NCI-H128 (cell line): ENCODE results near the gene INPP5K.
A peak's percentile ranks its signal among the peaks of the same experiment; 100 is the strongest.
"Not testable (repeated sequence)": the region's sequence is repeated elsewhere in the genome, so short reads cannot be mapped to it uniquely, and the experiment has no call there.

ENCODE experiments used
- DNase-seq: peaks from one replicate; lab custom pipeline; 2025; ENCODE audit not compliant: unreplicated experiment; lab: John Stamatoyannopoulos, UW

Gene INPP5K

GRCh38 chr17:1467898-1468492 is 48.4 kb downstream of the INPP5K start:
- no peak for DNase-seq

DNA sequence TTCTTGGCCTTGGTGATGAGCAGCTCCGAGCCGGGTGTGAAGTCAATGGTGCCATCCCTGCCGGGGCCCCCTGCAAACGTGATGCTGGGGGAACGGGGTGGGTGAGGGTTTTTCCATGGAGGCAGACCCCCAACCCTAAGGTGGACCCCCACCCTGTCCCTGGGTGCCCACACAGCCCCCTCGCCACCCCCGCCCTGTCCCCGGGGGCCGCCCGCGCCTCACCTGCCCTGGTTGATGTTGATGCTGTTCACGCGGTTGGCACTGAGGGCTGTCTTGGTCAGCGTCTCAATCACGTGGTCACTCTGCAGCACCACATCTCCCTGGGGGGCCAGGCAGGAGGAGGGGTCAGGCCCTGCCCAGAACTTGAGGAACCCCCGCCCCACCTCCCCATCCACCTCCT is 49.2 kb downstream of the INPP5K start:
- no peak for DNase-seq

- no peak for DNase-seq
Observed at GRCh38 chr17:1464186-1464585, 52.2 kb downstream of the INPP5K start.

- no peak for DNase-seq
Observed at GRCh38 chr17:1462164-1463112, 54.0 kb downstream of the INPP5K start.

GRCh38 chr17:1461198-1461944 is 55.0 kb downstream of the INPP5K start:
- DNase-seq: no peak

DNA sequence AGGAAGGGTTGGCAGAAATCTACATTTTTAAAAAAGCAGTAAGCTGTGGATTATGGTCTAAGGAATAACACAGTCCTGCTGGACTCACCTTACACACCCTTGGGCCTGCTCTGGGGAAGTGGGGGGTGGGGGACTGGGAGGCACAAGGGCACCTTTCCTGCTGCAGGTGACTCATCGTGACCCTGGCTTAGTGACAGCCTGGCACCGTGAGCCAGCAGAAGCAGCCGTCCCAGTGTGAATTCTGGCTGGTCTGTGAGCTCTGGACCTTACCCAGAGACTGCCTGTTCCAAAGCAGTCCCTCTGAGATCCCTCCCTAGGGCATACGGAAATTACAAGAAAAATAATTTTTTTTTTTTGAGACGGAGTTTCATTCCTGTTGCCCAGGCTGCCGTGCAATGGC is 56.2 kb downstream of the INPP5K start:
- no peak for DNase-seq

GRCh38 chr17:1455797-1456599 is 60.4 kb downstream of the INPP5K start, which contains the start of gene CRK:
CRK (minus strand) TSS chr17:1456232; CDS start chr17:1456117, 115 bp downstream.
- peak; percentile 75 for DNase-seq

DNA sequence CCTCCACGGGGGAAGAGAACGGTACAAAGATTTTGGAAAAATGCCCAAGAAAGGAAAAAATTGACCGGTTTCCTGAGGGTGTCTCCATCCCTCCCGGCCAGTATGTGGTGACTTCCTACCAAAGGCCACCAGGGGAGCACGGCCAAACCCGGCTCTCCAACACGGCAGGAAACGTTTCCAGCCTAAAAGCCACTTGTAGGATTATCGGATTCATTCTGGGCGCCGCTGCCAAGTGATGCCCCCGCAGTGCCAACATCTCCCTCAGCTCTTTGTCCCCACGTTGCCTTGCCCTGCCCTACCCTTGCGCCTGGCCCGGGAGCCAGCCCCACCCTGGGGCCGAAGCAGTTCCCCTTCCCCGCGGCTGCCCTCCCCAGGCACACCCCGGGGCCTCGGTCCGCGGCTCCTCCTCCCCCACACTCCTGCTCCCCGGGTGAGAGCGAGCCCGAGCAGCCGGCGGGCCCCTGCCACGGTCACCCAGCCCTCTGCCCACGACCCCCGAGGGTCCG is 61.1 kb downstream of the INPP5K start:
- DNase-seq: no peak

- DNase-seq: no peak
Observed at GRCh38 chr17:1454541-1454940, 61.9 kb downstream of the INPP5K start.

GRCh38 chr17:1453694-1454093 is 62.7 kb downstream of the INPP5K start:
- not testable (repeated sequence) for DNase-seq

DNA sequence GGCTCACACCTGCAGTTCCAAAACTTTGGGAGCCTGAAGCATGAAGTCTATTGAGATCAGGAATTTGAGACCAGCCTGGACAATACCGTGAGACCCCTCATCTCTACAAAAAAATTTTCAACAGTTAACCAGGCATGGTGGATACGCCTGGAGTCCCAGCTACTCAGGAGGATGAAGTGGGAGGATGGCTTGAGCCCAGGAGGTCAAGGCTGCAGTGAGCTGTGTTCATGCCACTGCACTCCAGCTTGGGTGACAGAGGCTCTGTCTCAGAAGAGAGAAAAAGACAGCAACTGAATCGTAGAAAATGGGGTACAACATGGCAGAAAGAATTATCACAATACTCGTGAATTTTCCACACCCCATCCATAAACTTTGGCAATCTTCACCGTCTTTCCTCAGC is 63.6 kb downstream of the INPP5K start:
- DNase-seq: no peak

DNA sequence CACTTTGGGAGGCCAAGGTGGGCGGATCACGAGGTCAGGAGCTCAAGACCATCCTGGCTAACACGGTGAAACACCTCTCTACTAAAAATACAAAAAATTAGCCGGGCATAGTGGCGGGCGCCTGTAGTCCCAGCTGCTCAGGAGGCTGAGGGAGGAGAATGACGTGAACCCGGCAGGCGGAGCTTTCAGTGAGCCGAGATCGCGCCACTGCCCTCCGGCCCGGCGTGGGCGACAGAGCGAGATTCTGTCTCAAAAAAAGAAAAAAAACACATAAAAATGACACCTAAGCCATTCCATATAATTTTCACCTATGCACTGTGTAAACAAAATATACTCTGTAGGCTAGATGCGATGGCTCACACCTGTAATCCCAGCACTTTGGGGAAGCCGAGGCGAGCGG is 66.2 kb downstream of the INPP5K start:
- not testable (repeated sequence) for DNase-seq

DNA sequence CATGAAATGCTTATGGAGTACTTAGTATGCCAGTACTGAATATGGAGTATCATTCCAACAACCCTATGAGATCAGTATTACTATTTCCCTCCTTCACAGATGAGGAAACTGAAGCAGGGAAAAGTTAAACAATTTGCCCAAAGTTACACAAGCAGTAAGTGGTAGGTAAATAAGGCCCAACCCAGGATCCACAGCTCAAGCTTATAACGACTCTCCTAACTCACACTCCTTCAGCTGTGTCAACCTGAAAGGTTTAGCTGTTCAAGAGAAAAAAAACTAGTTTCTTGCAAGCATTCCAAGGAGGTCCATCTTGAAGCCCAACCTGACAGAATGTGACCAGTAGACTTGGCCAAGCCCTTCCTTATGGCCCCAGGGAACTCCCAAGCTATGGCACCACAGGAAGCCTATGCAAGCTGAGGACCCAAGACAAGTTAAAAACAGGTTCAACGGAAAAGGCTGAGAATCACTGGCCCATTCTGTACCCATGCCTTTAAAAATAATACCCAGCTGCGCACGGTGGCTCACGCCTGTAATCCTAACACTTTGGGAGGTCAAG is 66.9 kb downstream of the INPP5K start:
- DNase-seq: no peak

- no peak for DNase-seq
Observed at GRCh38 chr17:1447052-1447451, 69.4 kb downstream of the INPP5K start.

- DNase-seq: no peak
Observed at GRCh38 chr17:1446201-1446600, 70.2 kb downstream of the INPP5K start.

- DNase-seq: not testable (repeated sequence)
Observed at GRCh38 chr17:1445695-1446094, 70.7 kb downstream of the INPP5K start.
